ENCODE data around the gene CPLX4.

Gene CPLX4

GRCh38 chr18:59358712-59359575, 40.5 kb upstream of the CPLX4 start, which contains the start of gene LMAN1 (continued):
- TF ChIP-seq ZBTB49 (tag by site-specific recombination; IDR thresholded peaks at IDR 0.05; ENCODE audit: low read depth) (no peak), ZNF311 (tag by site-specific recombination; IDR thresholded peaks at IDR 0.05; ENCODE audit: borderline replicate concordance) (no peak), ZNF843 (tag by site-specific recombination; IDR thresholded peaks at IDR 0.05) (peak; percentile 63; the same call in 1 of the 2 replicates), ZNF48 (tag by site-specific recombination; IDR thresholded peaks at IDR 0.05) (no peak), ZBTB17 (tag by site-specific recombination; IDR thresholded peaks at IDR 0.05) (peak; percentile 33), PRDM4 (tag by site-specific recombination; IDR thresholded peaks at IDR 0.05) (peak; percentile 25; the same call in 1 of the 2 replicates), ZSCAN30 (tag by site-specific recombination; IDR thresholded peaks at IDR 0.05) (peak; percentile 67; the same call in 1 of the 2 replicates), BCL11A (tag by site-specific recombination; IDR thresholded peaks at IDR 0.05; ENCODE audit: low read depth) (no peak), ZBTB48 (tag by site-specific recombination; IDR thresholded peaks at IDR 0.05) (peak; percentile 87), GLI2 (tag by site-specific recombination; IDR thresholded peaks at IDR 0.05; ENCODE audit: borderline replicate concordance, low read depth) (no peak), YY1 (tag by site-specific recombination; IDR thresholded peaks at IDR 0.05) (peak; percentile 80), ZNF426 (tag by site-specific recombination; IDR thresholded peaks at IDR 0.05) (no peak), ZNF223 (tag by site-specific recombination; IDR thresholded peaks at IDR 0.05) (no peak), EGR2 (tag by site-specific recombination; IDR thresholded peaks at IDR 0.05; ENCODE audit: low read depth) (peak; percentile 35; the same call in 1 of the 2 replicates), ZNF677 (tag by site-specific recombination; IDR thresholded peaks at IDR 0.05) (no peak), MEIS1 (CRISPR knock-in tag; IDR thresholded peaks at IDR 0.05; ENCODE audit: borderline replicate concordance) (no peak), ZIC2 (tag by site-specific recombination; IDR thresholded peaks at IDR 0.05) (peak; percentile 31; the same call in 1 of the 2 replicates), PRDM2 (tag by site-specific recombination; IDR thresholded peaks at IDR 0.05; ENCODE audit: borderline replicate concordance) (no peak; the same call in 1 of the 2 replicates), ZNF776 (tag by site-specific recombination; IDR thresholded peaks at IDR 0.05; ENCODE audit: borderline replicate concordance) (peak; percentile 75; the same call in 1 of the 2 replicates), ZNF391 (tag by site-specific recombination; IDR thresholded peaks at IDR 0.05; ENCODE audit: borderline replicate concordance, low read depth) (no peak), GFI1B (tag by site-specific recombination; IDR thresholded peaks at IDR 0.05) (no peak), ZNF76 (tag by site-specific recombination; IDR thresholded peaks at IDR 0.05; ENCODE audit: borderline replicate concordance, low read depth) (peak; percentile 87), ZNF629 (tag by site-specific recombination; IDR thresholded peaks at IDR 0.05) (peak; percentile 37; the same call in 1 of the 2 replicates), ZFP37 (tag by site-specific recombination; IDR thresholded peaks at IDR 0.05) (peak; percentile 93), HOXA7 (CRISPR knock-in tag; IDR thresholded peaks at IDR 0.05; ENCODE audit: borderline replicate concordance) (no peak), YY2 (tag by site-specific recombination; IDR thresholded peaks at IDR 0.05) (peak; percentile 90), ZNF555 (tag by site-specific recombination; conservative IDR thresholded peaks at IDR 0.05) (no peak), ZNF585B (tag by site-specific recombination; IDR thresholded peaks at IDR 0.05) (no peak), ZNF354C (tag by site-specific recombination; IDR thresholded peaks at IDR 0.05; ENCODE audit: borderline replicate concordance, low read depth) (no peak)
